NCI-H146 treated with DMSO at 0.1 percent for 48 hours (cell line): ENCODE data around the gene NINJ1.
"Not testable (repeated sequence)": the region's sequence is repeated elsewhere in the genome, so short reads cannot be mapped to it uniquely, and the experiment has no call there.

Experiments used
- DNase-seq: peaks from one replicate; lab custom pipeline; 2025; ENCODE audit not compliant: unreplicated experiment; lab: John Stamatoyannopoulos, UW

NINJ1 gene

DNA sequence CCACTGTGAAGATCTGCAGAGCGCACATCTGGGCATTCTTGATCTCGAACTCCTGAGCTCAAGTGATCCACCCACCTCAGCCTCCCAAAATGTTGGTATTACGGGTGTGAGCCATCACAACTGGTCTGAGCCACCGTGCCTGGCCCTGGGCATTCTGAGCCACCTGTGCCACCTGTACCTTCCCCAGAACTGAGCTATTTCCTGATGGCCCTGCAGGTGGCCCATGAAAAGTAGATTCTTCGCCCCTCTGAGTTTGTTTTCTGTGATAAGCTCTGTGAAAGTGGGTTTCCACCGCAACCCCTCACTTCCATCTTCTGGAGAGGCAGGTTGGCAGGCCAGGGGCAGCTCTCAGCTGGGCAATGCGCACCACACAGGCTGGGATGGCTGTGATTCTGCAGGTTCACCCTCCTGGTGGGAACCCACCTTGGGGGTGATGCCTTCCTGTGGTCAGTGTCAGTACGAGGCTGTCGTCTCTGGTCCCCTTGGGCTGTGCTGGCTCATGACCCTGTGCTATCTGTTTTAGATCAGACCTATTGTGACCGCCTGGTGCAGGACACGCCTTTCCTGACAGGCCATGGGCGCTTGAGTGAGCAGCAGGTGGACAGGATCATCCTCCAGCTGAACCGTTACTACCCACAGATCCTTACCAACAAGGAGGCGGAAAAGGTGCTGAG lies 26.8 kb downstream of the NINJ1 start:
- DNase-seq: no peak

DNA sequence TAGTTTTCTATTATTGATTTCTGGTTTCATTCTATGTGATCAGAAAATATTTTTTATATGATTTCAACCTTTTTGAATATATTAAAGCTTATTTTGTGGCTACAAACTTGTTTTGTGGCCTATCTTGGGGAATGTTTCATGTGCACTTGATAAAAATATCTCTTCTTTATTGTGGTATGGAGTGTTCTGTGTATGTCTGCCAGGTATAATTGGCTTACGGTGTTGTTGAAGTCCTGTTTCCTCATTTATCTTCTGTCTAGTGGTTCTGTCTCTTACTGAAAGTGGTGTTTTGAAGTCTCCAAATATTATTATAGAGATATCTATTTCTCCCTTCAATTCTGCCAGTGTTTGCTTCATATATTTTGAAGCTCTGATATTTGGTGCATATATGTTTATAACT lies 28.4 kb downstream of the NINJ1 start:
- no peak for DNase-seq

DNA sequence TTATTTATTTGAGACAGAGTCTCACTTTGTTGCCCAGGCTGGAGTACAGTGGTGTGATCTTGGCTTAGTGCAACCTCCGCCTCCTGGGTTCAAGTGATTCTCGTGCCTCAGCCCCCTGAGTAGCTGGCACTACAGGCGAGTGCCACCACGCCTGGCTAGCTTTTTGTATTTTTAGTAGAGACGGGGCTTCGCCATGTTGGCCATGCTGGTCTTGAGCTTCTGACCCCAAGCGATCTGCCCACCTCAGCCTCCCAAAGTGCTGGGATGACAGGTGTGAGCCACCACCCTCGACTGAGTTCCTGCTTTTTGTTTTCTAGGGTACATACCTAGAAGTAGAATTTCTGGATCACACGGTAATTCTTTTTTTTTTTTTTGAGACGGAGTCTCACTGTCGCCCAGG lies 33.0 kb downstream of the NINJ1 start:
- not testable (repeated sequence) for DNase-seq

DNA sequence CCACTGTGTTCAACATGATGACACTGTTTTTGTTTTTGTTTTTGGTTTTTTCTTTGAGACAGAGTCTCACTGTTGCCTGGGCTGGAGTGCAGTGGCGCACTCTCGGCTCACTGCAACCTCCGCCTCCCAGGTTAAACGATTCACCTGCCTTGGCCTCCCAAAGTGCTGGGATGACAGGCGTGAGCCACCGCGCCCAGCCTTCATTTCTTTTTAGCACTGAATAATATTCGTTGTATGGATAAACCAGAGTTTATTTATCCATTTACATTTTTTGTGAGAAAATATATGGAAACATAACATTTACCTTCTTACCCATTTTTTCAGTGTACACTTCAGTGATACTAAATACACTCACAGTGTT lies 33.8 kb downstream of the NINJ1 start:
- no peak for DNase-seq

DNA sequence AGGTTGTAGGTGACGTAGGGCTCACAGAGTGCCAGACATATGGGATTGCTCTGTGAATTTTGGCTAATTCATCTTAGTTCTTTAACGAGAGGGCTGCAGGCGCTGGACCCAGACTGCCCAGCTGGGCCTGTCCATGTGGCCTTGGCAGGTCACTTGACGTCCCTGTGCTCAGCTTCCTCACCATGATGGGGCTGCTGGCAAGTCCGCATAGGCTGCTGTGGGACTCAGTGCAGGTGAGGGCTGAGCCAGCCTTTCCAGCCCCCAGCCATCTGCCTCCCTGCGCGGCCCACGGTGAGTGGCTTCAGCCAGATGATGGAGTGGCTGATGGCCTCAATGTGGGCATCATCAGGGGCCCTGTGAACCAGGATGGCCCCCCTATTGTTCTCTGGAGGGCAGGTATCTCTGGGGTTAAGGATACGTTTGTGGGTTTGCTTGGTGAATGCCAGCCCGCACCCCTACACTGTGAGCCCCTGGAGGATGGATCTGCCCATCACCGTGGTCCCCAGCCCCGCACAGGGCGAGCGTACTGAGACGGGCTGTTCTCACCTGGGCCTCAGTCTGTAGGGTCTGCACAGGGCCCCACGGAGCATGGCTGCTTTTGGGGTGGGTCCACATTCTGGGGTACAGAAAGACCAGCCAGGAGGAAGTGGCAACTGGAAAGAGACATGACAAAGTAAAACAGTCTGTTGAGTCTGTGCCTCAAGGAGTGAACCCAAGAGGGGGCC lies 34.3 kb downstream of the NINJ1 start:
- no peak for DNase-seq

DNA sequence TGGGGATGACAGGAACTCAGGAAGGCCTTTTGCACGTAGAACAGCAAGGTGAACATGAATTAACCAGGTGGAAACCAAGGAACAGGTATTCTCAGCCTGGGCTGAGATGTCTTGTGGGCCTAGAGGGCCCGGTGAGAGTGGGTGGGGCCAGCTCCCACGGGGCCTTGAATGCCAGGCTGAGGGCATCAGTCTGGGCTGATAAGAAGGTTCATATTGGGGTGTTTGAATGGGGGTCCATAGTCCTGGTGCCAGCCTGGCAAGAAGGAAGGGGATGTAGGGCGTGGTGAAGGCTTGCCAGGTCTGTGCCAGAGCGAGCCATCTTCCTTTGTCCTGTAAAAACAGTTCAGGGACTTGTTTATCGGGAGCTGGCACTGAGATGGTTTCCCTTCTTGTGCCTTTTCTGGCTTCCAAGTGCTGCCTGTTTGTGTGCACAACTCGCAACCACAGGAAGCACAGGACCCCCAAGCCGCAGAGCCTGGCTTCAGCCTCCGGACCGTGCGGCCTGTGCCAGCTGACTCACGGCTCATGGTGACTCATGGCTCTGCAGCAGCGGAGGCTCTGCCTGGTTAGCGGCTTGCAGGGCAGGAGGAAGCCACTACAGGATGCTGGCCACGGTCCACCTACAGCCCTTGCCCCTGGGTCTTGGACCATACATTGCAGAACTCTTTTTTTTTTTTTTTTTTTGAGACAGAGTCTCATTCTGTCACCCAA lies 35.7 kb downstream of the NINJ1 start:
- DNase-seq: no peak

DNA sequence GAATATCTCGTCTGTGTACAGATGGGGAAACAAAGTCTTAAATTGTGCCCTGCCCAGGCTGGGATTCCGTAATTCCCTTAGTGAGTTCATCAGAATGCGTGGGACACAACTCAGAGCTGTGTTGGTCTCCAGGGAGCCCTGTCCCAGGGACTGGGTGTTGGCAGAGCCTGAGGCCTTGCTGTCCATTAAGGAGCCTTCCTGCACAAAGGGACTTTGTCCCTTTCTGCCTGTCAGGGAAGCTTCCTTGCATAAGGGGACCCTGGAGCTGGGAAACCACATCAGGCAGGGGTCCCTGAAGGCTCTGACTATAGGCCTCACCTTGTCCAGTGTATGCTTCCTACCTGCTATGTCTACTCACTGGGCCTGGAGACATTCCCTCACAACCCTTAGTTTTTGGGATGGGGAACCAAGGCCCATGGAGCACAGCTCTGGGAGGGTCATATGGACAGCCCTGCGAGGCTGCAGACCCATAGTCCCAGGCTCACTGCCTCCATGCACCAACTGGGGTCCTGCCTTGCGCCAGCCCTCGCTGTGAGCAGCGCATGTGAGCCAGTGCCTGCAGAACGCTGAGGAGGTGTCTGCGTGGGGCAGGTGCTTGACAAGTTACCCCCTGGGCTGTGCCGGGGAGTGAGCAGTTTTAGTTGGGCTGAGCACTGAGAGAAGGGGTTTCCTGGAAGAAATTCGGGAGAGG lies 36.4 kb downstream of the NINJ1 start:
- DNase-seq: no peak

DNA sequence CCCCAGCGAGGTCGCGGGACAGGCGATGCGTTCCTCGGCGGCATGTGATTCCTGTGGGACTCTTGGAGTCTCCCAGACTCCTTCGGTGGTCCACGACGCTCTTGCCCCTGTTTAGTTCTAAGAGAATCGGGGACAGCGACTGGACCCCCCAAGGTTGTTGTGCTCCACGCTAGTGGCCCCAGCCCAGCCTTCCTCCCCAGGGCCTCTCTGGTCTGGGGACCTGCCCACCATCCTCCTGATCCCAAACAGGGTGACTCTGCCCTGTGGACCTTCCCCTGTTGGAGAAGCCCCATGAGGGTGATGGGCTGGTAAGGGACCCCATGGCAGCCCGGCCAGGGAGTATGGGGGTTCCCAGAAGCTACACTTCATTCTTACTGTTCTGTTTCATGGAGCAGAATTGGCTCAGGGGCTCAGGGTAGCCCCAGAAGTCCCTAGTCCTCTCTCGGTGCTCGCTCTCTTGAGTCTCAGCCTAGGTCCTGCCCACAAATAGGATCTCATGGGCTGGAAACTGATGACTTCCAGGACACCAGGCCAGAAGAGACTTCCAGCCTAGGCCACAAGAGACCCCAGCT lies 37.2 kb downstream of the NINJ1 start:
- DNase-seq: no peak

DNA sequence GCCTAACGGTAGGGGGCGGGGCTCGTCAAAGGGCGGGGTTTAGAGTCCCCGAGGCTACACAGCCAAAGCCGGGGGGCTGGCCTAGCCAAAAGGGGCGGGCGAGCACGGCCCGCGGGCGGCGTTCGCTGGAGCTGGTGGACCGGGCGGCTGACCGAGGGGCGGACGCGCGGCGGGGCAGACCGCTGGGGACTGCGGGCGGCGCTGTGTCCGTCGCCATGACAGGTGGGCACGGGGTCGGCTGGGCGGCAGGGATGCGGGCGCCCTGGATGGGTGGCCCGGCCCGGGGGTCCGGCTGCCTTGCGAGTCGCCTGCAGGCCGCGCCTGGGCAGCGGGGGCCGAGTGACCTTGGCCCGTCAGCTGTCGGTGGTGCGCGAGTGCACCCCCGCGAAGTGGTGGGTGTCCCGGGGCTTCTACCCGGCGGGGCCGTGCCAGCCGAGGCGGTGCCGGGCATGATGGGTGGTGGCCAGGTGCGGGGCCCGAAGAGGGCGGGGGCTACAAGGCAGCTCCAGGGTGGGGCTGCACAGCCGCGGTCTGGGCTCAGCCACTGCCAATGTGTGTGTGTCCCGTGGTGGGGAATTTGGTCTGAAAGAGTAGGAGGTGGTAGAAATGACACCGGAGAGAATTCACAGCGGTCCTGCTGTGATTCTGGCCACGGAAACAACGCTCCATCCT lies 37.8 kb downstream of the NINJ1 start, which contains the start of gene CARD19:
TSS of gene CARD19 (plus strand) at position 87 of the 672 bp plus-strand sequence. CDS start at position 216, 129 bp downstream.
- no peak for DNase-seq

DNA sequence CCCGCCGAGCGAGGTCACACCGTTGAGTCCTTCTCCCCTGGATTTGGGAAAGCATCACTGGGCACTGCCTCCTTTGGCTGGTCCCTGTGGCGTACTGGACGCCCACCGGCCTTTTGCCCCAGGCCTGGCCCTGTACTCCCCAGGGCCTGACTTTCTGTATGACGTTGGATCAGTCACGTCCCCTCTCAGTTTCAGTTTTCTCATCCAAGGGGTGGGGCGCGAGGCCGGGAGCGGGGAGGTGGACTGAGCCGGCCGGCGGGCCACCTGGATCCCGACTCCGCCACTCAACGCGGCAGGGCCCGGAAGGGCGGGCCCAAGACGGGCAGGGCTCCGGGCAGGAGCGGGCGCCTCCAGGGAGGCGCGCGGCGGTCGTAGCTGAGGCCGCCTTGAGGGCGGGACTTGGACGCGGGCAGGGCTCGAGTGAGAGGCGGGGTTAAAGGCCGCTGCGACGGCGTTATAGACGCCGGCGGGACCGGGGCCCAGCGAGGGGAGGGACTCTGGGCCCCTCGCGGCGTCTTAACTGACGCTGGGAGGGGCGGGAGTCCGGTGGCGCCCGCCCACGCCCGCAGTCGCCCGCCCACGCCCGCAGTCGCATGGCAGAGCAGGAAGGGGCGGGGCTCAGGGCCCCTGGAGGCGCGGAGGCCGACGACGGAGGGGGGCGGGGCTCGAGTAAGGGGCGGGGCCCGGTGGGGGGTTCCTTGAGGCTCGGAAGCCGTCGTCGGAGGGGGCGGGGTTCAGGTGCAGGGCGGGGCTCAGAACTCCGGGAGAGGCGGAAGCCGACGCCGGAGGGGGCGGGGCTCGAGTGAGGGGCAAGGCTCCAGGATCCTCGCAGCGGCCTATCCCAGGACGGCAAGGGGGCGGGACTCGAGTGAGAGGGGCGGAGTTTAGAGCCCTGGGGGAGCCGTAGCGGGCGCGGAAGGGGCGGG lies 38.6 kb downstream of the NINJ1 start:
- peak; percentile 92 for DNase-seq

DNA sequence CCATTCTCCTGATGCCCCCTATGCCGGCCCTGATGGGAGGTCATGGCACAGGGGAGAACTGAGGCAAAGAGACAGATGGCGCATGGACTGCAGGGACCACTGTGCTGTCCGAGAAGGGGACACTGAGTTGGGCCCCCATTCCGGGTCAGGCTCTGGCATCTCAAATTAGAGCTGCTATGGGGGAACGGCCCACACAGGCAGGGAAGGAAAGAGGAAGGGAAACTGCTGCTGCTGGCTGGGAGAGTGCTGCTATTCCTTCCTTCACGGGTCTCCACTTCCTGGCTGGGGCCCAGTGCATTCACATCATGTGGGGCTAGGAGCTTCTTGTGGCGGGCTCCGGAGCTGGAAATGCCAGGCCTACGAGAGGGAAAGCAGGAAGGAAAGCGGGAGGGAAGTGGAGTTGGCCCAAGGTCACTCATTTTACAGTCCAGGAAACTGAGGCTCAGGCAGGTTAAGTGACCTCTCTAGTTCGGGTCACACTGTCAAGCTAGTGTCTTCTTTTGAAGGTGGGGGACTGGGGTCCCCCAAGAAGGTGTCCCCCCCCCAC lies 39.3 kb downstream of the NINJ1 start:
- DNase-seq: no peak

DNA sequence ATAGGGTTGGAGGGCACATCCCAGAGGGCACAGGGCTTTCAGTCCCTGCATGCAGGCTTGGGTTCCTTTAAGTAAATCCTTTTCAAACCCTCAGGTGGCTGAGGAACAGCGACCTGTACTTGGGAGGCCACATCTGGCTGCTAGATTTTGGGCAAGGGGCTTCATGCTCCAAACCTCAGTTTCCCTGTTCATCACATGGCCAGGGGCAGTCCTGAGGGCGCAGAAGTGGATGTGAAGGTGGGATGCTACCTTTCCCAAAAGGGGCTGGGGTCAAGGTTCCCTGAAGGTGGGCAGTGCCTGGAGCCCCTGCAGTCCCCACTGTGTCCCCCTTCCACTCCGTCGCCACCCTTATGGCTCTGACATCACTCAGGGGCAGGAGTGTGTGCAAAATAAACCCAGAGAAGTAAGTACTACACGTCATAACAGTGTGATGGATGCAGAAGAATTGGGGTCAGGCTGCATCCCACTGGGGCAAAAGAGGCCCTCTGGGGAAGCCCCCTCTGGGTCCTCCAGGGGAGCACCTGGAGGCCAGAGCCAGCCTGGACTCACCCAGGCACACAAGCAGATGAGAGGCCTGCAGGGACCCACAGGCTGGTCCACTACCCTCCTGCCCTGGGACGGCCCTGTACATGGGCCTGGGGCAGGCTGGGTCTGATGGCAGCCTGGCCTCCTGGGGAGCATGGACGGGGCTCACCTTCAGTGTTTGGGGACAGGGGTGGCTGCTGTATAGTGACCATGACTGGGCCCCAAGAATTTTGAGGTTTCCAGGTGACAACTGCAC lies 40.0 kb downstream of the NINJ1 start:
- DNase-seq: no peak

DNA sequence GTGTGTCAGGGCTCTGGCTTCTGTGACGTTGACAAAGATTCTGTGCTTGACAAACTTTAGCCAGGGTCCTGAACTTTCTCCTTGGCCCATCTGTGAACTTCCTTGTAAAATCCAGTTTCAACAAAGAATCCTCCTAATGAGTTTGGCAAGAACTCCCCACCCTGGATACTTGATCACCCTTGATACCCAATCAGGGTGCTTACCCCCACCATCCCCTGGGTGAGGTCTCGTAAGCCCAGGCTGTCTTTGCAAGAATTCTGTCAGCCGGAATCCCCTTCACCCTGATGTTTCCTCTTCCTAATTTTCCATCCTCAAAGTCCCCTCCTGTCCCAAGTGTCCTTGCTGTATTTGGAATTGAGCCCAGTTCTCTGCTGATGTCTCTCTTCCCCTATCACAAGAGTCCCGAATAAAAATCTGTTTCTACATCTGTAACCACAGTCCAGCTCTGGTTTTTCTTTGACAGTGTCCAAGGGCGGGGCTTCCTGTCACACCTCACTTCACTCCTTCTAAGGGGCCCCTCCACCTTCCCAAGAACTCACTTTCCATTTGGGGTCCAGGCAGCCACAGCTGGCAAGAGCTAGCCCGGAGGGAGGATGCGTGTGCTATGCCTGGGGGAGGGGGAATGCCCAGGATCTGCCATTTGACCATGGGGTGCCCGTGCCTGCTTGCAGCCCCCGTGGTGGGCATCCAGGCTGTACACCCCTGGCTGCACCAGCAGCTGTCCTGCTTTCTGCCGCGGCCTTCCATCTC lies 40.7 kb downstream of the NINJ1 start:
- no peak for DNase-seq

DNA sequence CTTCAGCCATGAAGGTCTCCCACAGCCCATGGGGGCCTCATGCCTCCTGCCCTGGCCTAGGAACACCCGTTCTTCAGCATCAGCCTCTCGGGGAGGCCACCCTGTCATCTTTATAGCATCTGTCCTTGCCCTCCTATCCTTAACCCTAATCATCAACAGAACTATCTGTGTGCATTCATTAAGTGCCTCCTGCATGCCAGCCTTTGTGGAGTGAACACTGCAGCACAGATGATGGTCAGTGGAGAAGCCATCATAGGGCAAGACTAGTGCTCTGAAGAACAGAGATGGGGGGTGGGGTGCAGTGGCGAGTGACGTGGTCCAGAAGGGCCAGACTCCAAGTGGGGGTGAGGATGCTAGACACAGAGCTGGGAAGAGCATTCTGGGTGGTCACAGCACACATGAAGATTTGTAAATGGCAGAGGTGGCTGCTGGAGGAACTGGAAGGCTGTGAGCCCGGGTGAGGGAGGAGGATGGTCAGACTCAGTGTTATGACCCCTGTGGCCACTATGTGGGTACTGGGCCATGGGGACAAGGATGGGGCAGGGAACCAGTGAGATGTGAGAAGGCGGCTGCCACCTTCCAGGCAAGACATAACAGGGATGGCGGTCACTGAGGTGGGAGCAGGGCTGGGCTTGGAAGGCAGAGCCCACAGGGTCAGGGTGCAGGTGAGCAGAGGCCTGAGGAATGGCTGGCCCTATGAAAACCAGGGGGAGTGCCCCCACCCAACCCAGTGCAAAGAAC lies 41.6 kb downstream of the NINJ1 start:
- DNase-seq: no peak

DNA sequence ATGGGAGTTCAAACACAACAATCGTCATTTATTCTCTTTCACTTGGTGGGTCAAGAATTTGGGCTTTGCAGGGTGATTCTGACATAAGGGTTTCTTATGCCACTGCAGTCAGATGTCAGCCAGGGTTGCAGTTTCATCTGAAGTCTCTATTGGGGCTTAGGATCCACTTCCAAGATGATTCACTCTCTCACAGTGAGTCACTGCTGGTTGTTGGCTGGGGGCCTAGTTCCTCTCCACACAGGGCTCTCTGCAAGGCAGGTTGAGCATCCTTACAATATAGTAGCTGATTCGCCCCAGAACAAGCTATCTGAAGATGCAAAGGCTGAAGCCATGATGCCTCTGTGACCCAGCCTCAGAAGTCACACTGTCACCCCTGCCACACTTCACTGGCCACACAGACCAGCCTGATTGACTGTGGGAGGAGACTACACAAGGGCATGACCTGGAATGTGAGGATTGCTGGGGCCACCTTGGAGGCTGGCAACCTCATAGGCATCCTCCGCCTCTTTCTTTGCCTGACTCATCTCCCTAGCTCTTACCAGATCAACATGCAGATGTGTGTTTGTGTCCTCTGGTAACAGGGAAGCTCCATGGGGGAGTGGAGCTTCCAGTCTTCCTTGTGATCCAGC lies 42.5 kb downstream of the NINJ1 start:
- DNase-seq: no peak

DNA sequence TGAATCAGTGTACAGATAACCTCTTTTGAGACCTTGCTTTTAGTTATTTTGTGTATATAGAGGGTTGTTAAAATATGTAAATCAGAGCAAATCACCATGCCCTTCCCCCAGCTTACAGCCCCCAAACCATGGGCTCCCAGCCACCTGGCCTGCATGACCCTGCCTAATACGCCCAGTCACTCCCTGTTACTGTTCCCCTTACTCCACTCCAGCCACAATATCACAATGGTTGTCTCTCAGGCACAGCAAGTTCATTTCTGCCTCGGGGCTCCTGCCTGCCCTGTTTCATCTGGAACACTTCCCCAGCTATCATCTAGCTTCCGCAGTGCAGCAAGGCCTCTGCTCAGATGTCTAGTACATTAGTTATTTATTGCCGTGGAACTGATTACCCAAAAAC lies 43.0 kb downstream of the NINJ1 start:
- no peak for DNase-seq
